Hematopoietic multipotent progenitor cell treated with erythropoietin and hydrocortisone succinate and interleukin-3 and kit ligand, for 4 days (in vitro differentiated cells): ENCODE measurements around the gene SPRYD7.
A peak's percentile ranks its signal among the peaks of the same experiment; 100 is the strongest.
"Not testable (repeated sequence)": the region's sequence is repeated elsewhere in the genome, so short reads cannot be mapped to it uniquely, and the experiment has no call there.

ENCODE experiments used
- DNase-seq: peaks from one replicate; pipeline ENCODE4 v3.0.0-alpha.2; 2015

Gene SPRYD7, protein sequence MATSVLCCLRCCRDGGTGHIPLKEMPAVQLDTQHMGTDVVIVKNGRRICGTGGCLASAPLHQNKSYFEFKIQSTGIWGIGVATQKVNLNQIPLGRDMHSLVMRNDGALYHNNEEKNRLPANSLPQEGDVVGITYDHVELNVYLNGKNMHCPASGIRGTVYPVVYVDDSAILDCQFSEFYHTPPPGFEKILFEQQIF

DNA sequence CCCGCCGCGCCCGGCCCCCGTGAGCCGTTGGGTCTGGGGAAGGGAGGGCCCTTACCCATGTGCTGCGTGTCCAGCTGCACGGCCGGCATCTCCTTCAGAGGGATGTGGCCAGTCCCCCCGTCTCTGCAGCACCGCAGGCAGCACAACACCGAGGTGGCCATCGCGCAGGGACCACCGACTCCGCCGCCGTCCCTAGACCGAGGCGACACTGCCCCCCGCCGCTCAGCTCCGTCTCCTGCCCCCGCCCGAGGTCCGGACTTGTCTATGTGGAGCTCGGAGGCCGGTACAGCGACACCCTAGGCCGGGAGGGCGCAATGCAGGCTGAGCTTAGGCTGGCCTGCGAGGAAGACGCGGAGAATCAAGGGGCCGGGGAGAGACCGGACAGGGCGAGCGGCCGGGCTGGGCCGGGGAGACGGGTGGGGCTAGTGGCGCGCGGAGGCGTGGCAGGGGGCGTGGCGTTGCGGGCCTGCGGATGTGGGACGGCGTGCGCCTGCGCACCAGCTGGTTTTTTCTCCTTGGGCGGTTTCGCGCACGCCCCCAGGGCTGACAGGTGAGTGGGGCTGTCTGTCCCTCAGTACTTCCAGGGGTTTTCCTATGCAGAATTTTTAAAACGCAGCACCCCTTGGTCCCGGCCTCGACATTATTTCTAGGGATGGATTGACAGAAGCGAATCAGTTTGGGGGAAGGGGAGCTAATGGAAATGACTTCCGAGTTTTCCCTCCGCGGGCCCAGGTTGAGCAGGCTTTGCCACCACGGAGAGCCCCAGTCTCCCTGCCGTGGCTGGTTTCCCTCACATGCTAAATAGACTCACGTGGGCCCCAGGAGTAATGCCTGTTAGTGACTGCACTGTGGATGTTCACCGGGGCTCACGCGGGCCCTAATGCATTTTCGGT lies at the start of gene SPRYD7:
TSS of gene SPRYD7 (minus strand) at position 266 of the 893 bp plus-strand sequence. CDS start at position 161, 105 bp downstream.
- DNase-seq: peak; percentile 99

DNA sequence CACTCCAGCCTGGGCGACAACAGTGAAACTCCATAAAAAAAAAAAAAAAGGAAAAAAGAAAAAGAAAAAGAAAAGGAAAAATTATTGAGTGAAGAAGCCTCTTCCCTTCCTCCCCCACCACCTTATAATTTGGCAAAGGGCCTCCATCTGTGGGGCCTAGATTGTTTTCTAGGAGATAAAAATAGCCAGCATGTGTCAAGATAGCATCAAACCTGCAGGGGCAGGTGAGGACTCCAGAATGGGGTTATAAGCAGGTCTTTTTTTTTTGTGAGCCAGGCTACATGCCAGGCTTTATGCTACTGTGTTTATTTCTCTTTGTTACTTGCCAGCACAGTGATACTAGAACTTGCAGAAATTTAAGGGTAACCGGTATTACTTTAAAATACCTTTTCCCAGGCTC lies 49.0 kb upstream of the SPRYD7 start:
- DNase-seq: no peak

DNA sequence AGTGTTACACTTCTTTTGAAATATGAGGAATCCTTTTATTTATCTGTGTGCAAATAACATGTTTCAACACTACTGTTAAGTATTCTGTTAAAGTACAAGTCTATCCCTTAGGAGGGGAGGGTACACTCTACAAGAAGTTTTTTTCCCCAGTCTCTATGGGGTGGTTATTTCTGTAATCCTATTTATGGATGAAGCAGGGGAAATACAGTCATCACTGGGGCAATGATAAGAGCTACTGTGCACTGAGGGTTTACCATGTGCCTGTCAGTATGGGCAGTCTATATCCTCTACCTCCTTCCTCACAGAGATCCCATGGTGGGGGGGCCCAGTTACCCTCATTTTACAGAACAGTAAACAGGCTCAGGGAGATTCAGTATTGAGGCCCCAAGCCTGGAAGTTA lies 44.1 kb upstream of the SPRYD7 start:
- peak; percentile 64 for DNase-seq

DNA sequence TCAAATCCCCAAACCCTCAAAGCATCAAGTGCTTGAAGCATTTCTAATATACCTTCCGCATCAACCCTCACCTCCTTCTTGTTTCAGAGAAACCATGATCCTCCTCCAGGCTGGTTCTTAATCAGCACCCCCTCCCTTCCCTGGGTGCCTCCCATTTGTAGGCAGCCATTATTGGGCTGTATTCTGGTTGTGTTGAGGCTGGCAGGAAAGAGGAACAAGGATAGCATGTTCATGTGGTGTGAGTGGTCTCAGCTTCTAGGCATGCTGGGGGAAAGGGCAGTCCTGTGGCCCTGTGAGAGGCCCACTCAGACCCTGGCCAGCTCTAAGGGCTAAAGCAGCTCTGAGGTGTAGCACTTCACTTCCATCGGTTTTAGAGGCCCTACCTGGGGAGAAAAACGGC lies 41.9 kb upstream of the SPRYD7 start:
- DNase-seq: peak; percentile 51

DNA sequence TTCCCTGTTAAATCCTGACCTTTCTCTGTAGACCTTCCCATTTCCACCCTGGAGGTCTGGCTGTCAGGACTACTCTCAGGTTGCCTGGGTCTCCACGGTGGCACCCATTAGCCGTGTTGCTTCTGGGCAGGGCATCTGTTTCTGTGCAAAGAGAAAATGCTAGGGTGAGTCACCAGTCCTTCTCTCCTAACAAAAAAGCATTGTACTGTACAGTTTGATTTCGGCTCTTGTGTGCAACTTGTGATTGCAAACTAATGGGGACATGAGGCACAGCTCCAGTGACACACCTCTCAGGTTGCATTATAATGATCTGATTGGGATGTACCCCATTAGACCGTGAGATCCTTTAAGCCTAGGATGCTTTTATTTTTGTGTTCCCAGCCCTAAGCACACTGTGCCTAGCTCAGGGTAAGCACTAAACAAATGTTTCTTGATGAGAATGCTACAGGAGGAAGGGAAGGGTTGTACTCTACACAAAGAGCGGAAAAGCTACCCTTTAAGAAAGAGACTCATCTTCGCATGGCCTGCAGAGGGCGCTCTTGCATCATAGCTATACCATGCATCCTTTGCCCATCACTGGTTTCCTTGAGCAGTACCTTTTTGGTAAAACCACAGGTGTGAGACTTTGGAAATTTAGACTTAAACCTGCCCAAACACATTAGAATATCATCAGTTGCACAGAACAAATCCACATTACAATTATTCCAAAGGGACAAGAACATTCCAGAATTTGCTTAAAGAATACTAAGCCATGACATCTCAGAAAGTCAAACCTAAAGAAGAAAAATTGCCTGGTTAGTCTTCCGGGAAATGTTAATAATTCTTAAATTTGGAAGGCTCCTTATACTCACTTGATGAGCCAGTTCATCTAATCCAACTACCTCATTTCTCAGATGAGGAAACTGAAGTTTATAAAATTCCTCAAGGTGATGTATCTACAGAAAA lies 40.4 kb upstream of the SPRYD7 start:
- peak; percentile 91 for DNase-seq

DNA sequence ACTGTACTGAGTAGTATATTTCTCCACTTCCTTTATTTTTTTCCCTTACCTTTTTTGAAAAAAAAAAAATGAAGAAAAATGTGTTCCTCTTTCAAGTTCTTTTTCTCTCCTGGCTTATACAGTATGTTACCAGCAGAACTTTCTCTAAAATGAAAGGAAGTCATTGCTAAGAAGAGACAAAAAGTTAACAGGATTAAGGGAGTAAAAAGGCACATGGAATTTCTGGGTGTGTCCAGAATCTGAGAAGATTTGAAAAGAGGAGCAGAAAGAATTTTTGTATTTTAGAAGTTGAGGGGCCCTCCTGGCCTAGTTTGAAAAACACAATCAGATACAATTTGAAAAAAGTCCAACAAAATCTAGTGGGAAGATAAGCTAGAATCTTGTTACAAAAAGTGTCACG lies 39.7 kb upstream of the SPRYD7 start:
- no peak for DNase-seq

DNA sequence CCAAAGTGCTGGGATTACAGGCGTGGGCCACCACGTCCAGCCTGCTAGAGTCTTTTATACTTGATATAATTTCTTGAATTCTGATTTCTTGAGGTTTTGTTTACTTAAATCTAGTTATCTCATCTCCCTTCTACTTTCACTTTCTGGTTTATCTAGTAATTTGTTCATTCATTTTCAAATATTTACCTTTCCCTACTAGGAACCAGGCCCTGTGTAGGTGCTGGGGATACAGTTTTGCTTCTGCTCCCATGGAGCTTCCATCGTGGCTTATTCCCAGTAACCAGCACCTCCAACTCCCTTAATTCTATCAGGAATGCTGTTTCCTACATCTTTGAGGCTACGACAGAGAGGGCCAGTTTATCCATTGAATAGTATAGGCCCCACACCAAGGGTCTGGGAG lies 36.6 kb upstream of the SPRYD7 start:
- DNase-seq: no peak

DNA sequence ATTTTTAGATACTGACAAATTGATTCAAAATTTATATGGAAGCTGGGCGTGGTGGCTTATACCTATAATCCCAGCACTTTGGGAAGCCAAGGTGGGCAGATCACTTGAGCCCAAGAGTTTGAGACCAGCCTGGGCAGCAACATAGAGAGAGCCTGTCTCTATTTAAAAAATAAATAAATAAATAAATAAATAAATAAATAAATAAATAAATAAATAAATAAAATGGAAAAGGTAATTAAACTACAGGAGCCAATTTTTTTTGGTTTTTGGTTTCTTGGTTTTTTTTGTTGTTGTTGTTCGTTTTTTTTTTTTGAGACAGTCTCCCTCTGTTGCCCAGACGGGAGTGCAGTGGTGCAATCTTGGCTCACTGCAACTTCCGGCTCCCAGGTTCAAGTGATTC lies 31.3 kb upstream of the SPRYD7 start:
- DNase-seq: no peak

DNA sequence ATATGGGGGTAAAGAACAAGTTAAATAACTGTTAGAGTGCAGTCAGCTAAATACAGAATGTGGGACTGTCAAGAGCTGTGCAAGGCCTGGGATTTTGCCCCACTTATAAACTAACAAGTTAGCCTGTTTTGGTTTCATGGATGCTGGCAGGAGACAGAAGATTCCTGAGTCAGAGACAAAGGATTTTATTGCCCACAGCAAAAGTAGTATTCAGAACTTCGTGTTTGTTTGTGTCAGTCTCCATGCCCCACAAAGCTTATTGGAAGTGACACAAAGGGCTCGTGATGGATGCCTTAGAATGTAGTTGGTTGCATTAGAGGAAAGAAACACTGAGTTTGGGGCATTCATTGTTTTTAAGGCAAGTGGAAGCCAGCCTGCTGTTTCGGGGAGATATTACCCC lies 22.2 kb upstream of the SPRYD7 start:
- no peak for DNase-seq

DNA sequence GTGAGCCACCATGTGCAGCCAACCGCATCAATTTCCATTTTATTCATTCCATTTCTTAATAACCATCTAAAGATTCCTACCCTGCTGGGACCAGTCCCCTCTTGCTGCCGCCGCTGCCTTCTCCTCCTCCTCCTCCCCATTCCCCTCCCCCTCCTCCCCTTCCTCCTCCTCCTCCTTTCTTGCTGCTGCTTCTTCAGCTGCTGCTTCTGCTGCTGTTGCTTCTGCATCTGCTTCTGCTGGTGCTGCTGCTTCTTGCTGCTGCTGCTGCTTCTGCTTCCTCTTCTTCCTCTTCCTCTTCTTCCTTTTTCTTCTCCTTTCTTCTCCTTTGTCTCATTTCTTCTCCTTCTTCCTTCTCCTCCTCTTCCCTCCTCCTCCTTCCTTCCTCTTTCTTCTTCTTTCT lies 20.0 kb upstream of the SPRYD7 start:
- DNase-seq: no peak

DNA sequence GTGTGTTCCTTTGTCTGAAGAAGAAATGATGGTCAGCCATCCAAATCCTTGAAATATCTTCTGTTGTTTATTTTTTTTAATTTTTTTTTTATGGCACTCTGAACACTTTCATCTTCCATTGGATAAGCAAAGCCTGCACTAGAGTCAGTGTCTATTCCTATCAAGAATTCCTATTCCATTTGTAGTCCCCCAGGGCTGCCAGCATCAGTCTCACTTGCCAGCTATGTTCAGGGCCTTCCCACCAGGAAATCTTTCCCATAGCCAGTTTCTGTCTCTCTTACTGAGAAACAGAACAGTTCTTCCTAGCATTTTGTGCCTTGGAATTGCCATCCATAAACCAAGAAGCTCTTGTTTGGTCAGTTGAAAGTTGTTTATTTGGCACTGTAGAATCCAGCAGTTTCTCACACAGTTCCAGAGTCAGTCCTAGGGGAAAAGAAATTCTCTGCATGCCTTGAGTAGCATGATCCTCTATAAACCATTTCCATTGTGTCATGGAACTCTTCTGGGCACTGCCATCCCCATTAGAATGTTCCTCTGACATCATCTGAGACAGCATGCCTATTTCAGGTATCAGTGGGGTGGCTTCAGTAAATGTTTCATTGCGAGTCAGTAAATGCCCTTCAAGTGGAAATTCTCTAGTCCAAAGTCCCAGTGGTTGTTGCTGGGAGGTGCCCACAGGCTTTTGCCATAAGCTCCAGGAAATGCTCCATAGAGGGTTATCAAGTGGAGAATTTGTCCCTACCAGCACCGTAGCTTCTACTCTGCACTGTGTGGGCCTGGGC lies 18.7 kb upstream of the SPRYD7 start:
- DNase-seq: no peak

DNA sequence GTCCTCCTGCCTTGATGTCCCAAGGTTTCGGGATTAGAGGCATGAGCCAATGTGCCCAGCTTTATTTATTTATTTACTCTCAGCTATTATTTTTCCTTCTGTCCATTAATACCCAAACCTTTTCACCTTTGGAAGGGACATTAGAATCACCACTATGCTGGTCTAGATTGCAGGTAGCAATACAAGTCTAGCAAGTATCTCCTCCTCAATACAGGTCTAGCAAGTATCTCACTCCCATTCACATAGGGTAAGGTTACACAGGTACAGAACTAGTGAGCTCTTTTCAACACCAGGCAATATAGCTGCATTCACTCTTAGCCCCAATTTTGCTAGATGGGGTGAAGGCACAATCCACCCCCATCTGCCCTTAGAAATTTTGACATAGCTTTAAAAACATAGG lies 17.4 kb upstream of the SPRYD7 start:
- DNase-seq: no peak

DNA sequence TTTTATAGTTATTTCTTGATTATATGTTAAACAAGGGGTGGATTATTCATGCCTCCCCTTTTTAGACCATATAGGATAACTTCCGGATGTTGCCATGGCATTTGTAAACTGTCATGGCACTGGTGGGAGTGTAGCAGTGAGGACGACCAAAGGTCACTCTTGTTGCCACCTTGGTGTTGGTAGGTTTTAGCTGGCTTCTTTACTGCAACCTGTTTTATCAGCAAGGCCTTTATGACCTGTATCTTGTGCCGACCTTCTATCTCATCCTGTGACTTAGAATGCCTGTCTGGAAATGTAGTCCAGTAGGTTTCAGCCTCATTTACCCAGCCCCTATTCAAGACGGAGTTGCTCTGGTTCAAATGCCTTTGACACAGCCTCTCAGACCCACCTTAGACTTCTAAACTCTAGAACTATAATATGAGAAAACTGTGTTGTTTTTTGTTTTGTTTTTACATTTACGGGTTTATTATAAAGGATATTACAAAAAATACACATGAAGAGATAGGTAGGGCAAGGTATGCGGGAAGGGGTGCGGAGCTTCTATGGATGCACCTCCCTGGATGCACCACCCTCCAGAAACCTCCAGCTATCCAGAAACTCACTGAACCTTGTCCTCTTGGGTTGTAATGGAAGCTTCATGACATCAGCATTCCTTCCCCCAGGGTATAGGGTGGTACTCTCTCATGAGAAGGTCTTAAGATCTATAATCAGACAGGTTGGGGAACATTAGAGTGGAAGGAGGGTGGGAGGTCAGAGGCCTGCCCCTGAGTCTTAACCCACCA lies 15.8 kb upstream of the SPRYD7 start:
- no peak for DNase-seq

DNA sequence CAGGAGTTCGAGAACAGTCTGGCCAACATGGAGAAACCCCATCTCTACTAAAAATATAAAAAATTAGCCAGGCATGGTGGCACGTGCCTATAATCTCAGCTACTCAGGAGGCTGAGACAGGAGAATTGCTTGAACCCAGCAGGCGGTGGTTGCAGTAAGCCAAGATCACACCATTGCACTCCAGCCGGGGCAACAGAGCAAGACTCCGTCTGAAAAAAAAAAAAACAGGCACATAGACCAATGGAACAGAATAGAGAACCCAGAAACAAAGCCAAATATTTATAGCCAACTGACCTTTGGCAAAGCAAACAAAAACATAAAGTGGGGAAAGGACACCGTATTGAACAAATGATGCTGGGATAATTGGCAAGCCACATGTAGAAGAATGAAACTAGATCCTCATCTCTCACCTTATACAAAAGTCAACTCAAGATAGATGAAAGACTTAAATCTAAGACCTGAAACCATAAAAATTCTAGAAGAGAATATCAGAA lies 12.7 kb upstream of the SPRYD7 start:
- not testable (repeated sequence) for DNase-seq

DNA sequence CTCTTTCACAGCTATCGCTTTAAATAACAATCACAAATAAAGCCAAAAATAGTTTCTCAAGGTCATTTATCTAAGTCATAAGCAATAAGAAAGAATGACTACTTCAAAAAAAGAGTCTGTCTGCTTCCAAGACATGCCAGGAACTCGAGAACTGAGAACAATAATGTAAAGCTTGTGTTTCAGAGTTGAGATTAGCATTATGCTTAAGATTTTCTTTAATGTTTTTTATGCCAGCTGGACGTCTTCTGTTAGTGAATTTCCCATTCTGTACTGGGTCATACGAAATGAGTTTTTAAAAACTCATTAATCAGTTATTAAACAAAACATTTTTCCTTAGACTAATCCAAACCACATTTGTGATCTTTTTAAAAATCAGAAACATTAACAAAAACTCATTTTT lies 3.2 kb upstream of the SPRYD7 start:
- no peak for DNase-seq

DNA sequence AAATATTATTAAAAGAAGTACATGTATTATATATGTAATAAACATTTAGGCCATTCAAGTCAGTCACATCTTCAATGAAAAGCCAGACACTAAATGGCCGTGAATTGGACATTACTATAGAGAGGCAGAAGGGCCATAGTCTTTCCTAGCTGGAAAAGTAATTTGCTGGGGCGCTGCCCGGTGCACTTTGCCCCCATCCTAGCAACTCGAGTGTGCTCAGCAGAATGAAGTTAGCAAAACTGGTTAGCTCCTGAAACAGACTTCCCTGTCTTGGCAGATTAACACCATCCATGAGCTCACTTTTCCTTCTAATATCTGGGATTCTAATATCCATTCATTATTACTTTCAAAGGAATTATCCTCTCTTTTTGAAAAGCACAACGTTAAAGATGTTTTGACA lies 2.8 kb upstream of the SPRYD7 start:
- DNase-seq: no peak

DNA sequence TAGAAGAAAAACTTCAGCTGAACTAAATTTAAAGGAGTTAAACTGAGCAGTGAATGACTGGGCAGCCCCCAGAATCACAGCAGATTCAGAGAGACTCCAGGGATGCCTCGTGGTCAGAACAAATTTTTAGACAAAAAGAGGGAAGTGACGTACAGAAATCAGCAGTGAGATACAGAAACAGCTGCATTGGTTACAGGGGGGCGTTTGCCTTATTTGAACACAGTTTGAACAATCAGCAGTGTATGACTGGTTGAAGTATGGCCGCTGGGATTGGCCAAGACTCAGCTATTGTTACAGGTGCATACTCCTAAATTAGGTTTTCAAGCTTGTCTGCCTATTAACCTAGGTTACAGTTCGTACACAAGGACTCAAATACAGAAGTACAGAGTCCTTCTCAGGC lies 2.2 kb upstream of the SPRYD7 start:
- peak; percentile 73 for DNase-seq

DNA sequence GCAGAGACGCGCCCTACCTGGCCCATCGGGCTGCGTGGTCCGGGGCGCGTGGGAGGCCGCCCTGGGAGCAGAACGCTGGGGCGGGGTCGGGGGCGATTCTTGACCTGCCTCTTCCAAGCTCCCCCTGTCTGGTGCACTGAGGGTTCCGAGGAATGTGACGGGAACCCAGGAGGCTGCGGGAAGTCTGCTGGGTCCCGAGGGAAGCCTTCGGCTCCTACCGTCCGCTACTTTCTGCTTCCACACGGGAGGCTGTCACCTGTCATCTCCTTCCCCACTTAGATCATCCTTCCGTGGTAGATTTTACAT lies 781 bp upstream of the SPRYD7 start:
- no peak for DNase-seq

DNA sequence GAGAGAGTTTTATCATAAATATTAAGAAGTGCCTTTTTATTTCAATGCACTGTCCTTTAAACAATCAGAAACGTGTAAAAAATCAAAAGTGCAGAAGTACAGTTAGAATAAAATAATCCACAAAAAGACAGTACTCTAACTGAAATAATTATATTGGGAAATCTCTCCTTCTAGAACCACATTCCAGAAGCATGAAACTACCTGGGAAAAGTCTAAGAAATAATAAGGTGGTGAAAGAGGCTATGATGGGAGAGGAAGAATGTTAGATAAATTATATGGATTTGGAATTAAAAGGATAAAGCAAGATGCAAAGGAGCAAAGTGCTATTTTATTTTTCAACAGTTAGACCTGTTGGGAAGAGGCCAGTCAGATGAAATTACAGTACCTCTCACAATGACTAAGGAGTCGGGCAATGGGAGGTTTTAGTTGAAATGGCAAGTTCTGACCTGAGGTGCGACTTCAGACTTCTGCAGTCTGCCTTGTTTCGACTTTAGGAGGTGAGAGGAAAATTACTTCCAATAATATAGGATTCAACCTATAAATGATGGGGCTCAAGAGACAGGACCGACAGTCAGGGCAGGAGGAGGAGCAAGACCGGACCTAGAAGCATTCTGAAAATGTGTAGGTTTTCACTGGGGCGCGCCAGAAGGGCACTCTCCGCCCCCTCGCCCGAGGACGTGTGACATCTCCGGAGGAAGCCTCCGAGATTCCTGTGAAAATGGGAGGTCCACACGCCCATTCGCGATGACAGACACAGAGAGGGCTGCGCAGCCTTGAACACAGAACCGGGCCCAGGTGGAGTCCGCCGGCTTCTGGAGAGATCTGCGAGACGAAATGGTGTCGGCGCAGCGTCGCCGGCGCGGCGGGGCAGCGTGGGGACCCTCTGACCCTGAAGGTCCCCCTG lies 717 bp downstream of the SPRYD7 start:
- DNase-seq: peak; percentile 74

DNA sequence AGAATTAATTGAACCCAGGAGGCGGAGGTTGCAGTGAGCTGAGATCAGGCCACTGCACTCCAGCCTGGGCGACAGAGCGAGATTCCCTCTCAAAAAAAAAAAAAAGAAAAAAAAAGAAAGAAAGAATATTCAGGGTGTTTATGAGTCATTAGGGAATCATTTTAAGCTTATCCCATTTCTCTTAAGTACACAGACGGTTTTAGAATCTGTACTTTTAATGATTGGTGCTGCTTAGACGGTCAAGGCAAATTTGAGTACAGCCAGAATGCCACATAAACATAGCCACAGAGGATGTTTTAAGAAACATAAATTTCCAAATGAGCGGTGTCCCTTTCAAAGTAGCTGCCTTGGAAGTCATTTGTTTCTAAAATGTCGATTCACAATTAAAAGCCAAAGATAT lies 2.6 kb downstream of the SPRYD7 start:
- no peak for DNase-seq

DNA sequence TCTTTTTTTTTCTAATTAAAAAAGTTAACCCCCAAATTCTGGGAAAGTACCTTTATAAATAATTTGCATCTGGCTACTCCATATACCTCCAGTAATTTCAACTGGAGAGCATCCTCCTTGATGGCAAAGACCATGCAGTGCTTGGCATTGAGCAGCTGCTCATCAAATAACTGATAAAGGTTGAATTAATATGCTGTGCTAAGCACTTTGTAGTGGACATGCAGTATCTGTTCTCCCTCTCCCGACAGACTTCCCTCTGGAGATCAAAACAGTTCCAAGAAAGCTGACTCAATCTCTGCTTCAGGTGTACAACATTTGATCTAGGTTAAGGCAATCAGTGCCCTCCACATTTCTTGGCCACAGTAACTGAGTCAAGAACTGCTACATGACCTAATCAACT lies 3.3 kb downstream of the SPRYD7 start:
- DNase-seq: no peak
